GM19324 (cell line): ENCODE results near the gene RNF126.
A peak's percentile ranks its signal among the peaks of the same experiment; 100 is the strongest.
"Not testable (repeated sequence)": the region's sequence is repeated elsewhere in the genome, so short reads cannot be mapped to it uniquely, and the experiment has no call there.

Source experiments
- ATAC-seq: cut with Tn5 transposase; IDR thresholded peaks from one replicate; pipeline ENCODE4 v1.9.1; 2021; ENCODE audit warnings: mild to moderate bottlenecking, moderate library complexity; ENCODE audit not compliant: unreplicated experiment, low FRiP score

The RNF126 gene

GRCh38 chr19:662962-663681 is at the start of gene RNF126:
Gene RNF126 (minus strand): TSS chr19:663214. CDS start chr19:663121, 93 bp downstream.
- ATAC-seq: peak; percentile 79

- no peak for ATAC-seq
Observed at GRCh38 chr19:711254-711653, 48.2 kb upstream of the RNF126 start.

GRCh38 chr19:710767-711166 is 47.8 kb upstream of the RNF126 start:
- no peak for ATAC-seq

GRCh38 chr19:709965-710571 is 47.1 kb upstream of the RNF126 start:
- ATAC-seq: no peak

GRCh38 chr19:709196-709964 is 46.4 kb upstream of the RNF126 start:
- ATAC-seq: no peak

- no peak for ATAC-seq
Observed at GRCh38 chr19:708154-709143, 45.4 kb upstream of the RNF126 start, which contains the start of gene PALM. Gene PALM (plus strand): TSS chr19:708935. CDS start chr19:709147, 212 bp downstream.

- ATAC-seq: no peak
Observed at GRCh38 chr19:704447-704741, 41.4 kb upstream of the RNF126 start.

GRCh38 chr19:703651-704446 is 40.8 kb upstream of the RNF126 start:
- ATAC-seq: no peak

GRCh38 chr19:703329-703650 is 40.3 kb upstream of the RNF126 start:
- no peak for ATAC-seq

- ATAC-seq: not testable (repeated sequence)
Observed at GRCh38 chr19:702847-703246, 39.8 kb upstream of the RNF126 start.

GRCh38 chr19:699885-700284 is 36.9 kb upstream of the RNF126 start:
- not testable (repeated sequence) for ATAC-seq

- ATAC-seq: not testable (repeated sequence)
Observed at GRCh38 chr19:698529-698928, 35.5 kb upstream of the RNF126 start.

- no peak for ATAC-seq
Observed at GRCh38 chr19:695352-695949, 32.4 kb upstream of the RNF126 start, which contains the start of gene PRSS57. Gene PRSS57 (minus strand): TSS chr19:695452. CDS start chr19:695430, 22 bp downstream.

- no peak for ATAC-seq
Observed at GRCh38 chr19:694481-695351, 31.7 kb upstream of the RNF126 start.

GRCh38 chr19:690203-690602 is 27.2 kb upstream of the RNF126 start:
- no peak for ATAC-seq

GRCh38 chr19:688992-689391 is 26.0 kb upstream of the RNF126 start:
- no peak for ATAC-seq

- ATAC-seq: no peak
Observed at GRCh38 chr19:688214-688613, 25.2 kb upstream of the RNF126 start.

- no peak for ATAC-seq
Observed at GRCh38 chr19:687569-688166, 24.7 kb upstream of the RNF126 start.
